SKM-1 treated with dmso at 0.1 percent for 144 hours (cell line): Measurements from ENCODE around the gene CCR7.

Source experiments
- DNase-seq: peaks from one replicate; lab custom pipeline; 2025; ENCODE audit not compliant: unreplicated experiment; lab: John Stamatoyannopoulos, UW

Gene CCR7

GRCh38 chr17:40563220-40564052 is 1.8 kb downstream of the CCR7 start:
- DNase-seq = no peak

DNA sequence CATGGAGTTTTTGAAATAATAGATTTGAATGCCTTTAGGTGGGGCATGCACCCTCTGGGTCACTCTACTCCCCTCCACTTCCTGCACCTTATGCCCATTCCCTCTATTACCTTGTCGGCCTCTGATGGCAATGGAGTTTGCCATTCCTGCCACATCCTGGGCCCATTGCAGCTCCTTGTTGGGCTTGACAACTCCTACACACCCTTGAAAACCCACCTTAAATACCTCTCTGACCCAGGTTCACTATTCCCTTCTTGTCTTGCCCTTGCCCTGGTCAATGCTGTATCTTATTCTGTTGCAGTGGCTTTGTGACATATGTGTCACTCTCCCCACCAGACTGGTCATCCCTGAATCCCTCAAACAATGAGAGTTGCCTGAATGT is 2.4 kb downstream of the CCR7 start:
- DNase-seq = no peak

DNA sequence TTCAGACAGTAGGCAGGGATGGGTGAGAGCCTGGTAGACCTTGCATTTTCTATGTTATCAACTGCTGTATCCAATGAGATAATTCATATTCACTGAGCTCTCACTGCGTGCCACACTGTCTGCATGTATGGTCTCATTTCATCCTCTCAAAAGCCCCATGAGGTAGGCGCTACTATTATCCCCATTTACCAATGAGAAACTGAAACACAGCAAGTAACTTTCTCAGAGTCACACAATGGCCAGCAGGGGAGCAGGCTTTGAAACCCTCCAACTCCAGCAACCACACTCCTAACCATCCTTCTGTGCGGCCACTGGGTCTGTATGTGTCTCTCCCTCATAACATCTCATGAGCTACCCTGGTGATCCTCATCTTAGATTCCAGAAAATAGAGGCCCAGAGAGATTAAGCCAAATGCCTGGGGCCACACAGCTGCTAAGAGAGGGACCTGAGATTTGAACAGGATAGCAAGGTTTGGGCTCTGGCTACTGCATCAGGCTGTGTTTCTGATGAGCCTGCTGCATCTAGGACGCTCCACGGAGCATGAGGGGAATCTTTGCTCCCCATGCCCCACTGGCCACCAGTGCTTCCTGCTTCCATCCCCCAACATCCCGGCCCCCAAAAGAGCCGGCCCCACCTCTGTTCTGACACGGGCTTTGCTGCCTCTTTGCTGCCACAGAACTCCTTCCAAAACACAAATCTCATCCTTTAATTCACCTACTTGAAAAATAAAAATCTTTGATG is 3.2 kb downstream of the CCR7 start:
- DNase-seq = no peak

DNA sequence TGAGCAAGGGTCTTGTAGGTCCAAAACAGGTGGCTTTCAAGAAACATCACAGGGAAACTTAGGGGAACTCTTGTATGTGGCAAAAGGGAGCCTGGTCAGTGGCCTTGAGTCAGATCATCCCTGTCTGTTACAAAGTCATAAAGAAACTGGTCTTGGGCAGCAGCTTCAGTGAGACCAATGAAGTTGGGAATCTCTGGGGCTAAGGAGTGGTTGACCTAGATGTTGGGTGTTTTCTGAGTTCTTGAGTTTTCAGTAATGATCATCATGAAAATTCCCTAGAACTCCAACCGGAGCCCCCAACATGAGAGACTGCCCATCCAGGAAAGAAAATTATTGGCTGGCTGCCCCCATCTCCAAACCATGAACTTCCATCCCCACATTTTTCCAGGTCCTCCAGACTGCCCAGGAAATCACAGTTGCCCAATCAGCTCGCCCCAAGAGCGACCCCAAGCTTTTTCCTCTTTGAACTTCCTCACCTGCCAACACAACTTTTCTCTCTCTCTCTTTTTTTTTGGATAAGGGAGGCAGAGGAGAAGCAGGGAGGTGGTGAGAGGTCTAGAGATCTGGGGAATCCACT is 3.9 kb downstream of the CCR7 start:
- DNase-seq = no peak

- DNase-seq = peak; percentile 62
Observed at GRCh38 chr17:40560592-40561293, 4.5 kb downstream of the CCR7 start.

GRCh38 chr17:40559954-40560591 is 5.2 kb downstream of the CCR7 start:
- DNase-seq = peak; percentile 71

DNA sequence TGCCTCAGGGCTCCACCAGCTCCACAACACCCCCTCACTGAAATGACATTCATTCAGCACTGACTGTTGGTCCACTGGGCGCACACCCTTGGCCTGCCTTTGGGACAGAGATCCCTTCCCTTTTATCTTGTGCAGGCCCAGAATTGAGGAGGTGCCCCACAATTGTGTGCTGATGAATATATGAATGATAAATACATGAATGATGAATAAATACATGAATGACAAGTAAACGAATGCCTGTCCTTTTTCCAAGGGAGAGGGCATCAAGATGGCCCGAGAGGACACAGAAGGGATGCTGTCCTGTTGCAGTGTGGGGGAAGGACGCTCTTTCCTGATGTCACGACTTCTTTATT is 5.7 kb downstream of the CCR7 start:
- no peak for DNase-seq

GRCh38 chr17:40558890-40559563 is 6.2 kb downstream of the CCR7 start:
- DNase-seq = no peak

GRCh38 chr17:40558300-40558889 is 6.9 kb downstream of the CCR7 start:
- no peak for DNase-seq

DNA sequence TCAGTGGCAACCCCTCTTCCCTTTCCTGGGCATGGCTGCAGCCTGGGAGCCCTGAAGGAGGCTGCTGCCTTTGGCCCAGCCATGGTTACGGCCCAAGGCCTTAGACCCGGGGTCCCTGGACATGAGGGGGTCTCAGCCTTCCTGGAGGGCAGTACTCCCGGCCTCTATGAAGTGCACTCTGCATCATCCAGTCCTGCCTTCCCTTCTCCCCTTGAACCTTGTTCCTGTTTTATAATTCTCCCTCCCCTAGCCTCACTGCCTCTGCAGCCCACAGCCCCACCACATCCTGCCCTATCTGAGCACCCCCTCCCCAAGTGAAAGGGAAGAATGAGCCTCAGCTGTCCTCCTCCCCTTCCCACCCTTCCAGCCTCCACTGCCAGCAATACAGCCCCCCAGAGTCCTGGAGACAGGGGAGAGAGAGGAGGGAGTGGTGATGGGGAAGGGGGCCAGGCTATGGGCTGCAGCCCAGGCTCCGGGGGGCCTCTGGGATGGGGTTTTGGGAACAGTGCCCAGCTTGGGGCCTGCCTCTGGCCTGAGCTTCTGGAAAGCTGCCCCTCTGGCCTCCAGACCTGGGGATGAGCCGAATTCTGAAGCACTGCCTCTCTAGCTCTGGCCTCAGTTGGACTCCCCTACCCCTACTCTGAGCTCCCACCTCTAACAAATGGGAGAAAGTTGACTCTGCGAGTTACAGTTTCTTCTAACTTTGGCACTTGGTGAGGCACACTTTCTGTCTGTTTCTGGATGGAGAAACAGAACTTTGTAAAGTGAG is 7.6 kb downstream of the CCR7 start:
- DNase-seq = no peak

GRCh38 chr17:40556884-40557414 is 8.3 kb downstream of the CCR7 start:
- no peak for DNase-seq

- DNase-seq = no peak
Observed at GRCh38 chr17:40556198-40556661, 9.0 kb downstream of the CCR7 start.

GRCh38 chr17:40555296-40556190 is 9.7 kb downstream of the CCR7 start:
- no peak for DNase-seq

DNA sequence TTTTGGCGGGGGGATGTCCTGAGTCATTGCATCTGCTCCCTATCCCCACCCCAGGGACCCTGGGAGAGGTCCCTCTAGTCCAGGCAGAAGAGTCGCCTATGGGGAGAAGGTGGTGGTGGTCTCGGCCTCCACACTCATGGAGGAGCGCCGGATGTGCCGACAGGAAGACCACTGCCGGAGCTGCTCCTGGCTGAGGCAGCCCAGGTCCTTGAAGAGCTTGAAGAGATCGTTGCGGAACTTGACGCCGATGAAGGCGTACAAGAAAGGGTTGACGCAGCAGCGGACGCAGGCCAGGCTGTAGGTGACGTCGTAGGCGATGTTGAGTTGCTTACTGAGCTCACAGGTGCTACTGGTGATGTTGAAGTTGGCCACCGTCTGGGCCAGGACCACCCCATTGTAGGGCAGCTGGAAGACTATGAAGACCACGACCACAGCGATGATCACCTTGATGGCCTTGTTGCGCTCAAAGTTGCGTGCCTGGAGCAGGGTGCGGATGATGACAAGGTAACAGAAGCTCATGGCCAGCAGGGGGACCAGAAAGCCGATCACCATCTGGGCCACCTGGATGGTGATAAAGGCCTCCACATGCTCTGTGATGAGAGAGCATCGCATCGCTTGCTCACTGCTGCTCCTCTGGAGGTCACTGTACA is 10.5 kb downstream of the CCR7 start:
- DNase-seq = no peak

DNA sequence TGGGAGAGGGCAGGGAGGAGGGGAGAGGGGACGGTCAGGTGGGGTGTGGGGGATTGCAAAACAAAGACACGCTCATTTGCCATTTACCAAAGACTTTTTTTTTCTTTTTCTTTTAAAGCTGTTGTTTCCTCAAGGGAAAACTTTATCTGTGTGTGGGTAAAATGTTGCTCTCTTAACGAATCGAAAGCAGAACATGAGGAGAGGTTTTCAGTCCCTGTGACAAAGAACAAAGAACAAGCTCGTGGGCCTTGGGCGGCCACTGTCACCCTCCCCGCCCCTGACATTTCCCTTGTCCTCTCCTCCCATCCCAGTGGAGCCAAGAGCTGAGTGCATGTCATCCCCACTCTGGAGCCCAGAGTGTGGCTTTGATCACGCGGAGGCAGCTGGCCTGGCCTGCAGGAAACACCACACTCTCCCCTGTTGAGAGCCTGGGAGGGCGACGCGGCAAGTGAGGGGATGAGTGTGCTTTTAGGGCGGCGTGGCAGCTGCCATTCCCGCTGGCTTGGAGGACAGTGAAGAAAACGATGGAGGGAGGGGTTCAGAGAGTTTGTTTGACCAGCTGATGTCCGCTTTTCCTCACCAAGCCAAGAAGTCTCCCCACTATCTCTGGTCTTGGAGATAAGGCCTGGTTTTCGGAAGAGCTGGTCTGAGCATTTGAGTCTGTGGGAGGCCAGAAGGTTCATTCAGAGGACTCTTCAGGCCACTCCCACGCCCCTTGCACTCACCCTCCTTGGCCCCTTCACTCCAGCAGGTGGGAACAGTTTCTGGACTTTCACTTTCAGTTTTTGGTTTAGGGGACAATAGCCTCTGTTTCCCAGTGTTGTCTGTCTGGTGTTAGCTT is 11.4 kb downstream of the CCR7 start:
- DNase-seq = peak; percentile 11

GRCh38 chr17:40552806-40553693 is 12.2 kb downstream of the CCR7 start:
- no peak for DNase-seq
